ENCODE measurements around the gene BABAM2. TPM values are rescaled to one million over a fixed set of nuclear protein-coding genes. Genes with fewer than 3 reads are reported as not detected.

BABAM2 gene
- total RNA-seq, 1 donor from 2014 or later = 35.3 TPM

GRCh38 chr2:28280619-28281018 lies 390.1 kb downstream of the BABAM2 start:
- no peak for TF ChIP-seq CTCF (IDR thresholded peaks at IDR 0.05; ENCODE audit: insufficient read depth, low read length, poor library complexity, severe bottlenecking)
- Histone ChIP-seq H3K4me3 (ENCODE audit: low read depth, low read length) (no peak overlapping the region), H3K27me3 (ENCODE audit: control insufficient read depth, insufficient read depth, low read length) (no peaks in the 10 kb centered on the region), H3K36me3 (ENCODE audit: control insufficient read depth, insufficient read depth, low read length) (no peaks in the 10 kb centered on the region)
- peak; percentile 75 for DNase-seq (ENCODE audit: low read depth)

GRCh38 chr2:28281739-28282138 lies 391.2 kb downstream of the BABAM2 start:
- DNase-seq (ENCODE audit: low read depth) = no peak
- TF ChIP-seq CTCF (IDR thresholded peaks at IDR 0.05; ENCODE audit: insufficient read depth, low read length, poor library complexity, severe bottlenecking) = no peak
- no peaks in the 10 kb centered on the region for H3K36me3 ChIP-seq (ENCODE audit: control insufficient read depth, insufficient read depth, low read length)
- no peak overlapping the region for H3K4me3 ChIP-seq (ENCODE audit: low read depth, low read length)
- no peaks in the 10 kb centered on the region for H3K27me3 ChIP-seq (ENCODE audit: control insufficient read depth, insufficient read depth, low read length)

GRCh38 chr2:28282248-28282647 lies 391.7 kb downstream of the BABAM2 start:
- Histone ChIP-seq H3K36me3 (ENCODE audit: control insufficient read depth, insufficient read depth, low read length) (no peaks in the 10 kb centered on the region), H3K27me3 (ENCODE audit: control insufficient read depth, insufficient read depth, low read length) (no peaks in the 10 kb centered on the region), H3K4me3 (ENCODE audit: low read depth, low read length) (no peak overlapping the region)
- TF ChIP-seq CTCF (IDR thresholded peaks at IDR 0.05; ENCODE audit: insufficient read depth, low read length, poor library complexity, severe bottlenecking) = no peak
- DNase-seq (ENCODE audit: low read depth) = no peak

DNA sequence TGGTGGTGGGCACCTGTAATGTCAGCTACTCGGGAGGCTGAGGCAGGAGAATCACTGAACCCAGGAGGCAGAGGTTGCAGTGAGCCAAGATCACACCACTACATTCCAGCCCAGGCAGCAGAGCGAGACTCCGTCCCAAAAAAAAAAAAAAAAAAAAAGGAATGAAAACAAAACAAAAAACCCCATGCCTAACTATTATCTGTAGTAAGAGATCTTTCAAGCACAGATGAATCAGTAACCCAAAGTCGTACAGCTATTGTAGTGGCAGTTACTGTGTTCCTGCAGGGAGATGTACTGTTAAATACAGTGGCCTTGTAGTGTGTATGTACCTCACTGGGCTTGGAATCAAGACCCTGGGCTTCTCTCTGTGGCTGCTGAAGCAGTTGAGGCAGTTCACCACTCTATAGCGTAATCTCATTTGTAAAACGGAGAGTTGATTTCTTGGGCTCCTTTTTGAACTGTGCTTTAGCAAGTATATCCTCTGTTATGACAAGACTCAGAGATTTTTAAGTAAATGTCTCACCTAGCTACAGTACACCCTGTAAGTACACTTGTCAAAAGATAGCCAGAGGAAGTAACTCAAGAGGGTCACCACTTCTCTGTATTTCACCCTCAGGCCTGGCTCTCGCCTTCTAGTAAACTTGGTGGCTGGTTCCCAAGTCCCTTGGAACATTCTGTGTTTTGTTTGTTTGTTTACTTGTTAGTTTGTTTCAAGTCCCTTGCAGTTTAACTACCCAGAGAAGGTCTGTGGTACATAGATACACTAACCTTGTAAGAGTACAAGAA lies 392.5 kb downstream of the BABAM2 start:
- H3K4me3 ChIP-seq (ENCODE audit: low read depth, low read length) = no peak overlapping the region
- no peaks in the 10 kb centered on the region for H3K27me3 ChIP-seq (ENCODE audit: control insufficient read depth, insufficient read depth, low read length)
- TF ChIP-seq CTCF (IDR thresholded peaks at IDR 0.05; ENCODE audit: insufficient read depth, low read length, poor library complexity, severe bottlenecking) = no peak
- DNase-seq (ENCODE audit: low read depth) = no peak
- no peaks in the 10 kb centered on the region for H3K36me3 ChIP-seq (ENCODE audit: control insufficient read depth, insufficient read depth, low read length)

DNA sequence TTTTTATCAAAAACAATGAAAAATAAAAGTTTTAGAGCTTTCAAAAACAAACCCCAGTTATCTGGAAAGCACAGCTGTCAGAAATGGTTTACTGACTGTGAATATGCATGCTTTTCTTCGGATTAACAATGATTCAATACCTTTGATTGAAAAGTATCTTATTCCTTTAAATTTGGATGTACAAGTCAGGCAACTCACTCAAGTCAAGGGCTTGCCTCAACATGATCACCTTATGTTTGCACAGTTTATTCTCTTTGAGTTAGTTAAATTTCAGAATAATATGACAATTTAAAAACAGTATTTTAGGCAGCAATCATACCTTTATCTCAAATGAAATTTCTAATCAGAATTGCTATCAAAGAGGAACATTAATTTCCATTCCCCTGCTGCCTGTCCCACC lies 393.3 kb downstream of the BABAM2 start:
- no peak for TF ChIP-seq CTCF (IDR thresholded peaks at IDR 0.05; ENCODE audit: insufficient read depth, low read length, poor library complexity, severe bottlenecking)
- Histone ChIP-seq H3K27me3 (ENCODE audit: control insufficient read depth, insufficient read depth, low read length) (no peaks in the 10 kb centered on the region), H3K4me3 (ENCODE audit: low read depth, low read length) (no peak overlapping the region), H3K36me3 (ENCODE audit: control insufficient read depth, insufficient read depth, low read length) (no peaks in the 10 kb centered on the region)
- DNase-seq (ENCODE audit: low read depth) = no peak

DNA sequence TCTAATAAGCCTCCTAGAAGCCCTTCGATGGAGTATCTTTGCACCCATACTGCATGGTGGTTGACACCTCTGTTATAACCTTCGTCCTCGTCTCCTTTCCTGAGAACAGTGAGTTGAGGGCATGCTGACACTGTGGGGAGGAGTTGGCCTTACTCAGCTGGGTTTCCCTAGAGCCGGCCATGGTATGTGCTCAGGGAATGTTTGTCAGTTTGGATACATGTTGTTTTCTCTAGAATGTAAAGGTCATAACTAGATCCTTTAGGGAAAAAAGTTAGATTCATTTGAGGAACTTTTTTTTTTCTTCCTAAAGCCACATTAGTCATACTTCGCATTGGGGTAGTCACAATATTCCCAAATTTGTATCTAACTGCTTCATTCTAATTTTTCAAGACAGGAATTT lies 396.1 kb downstream of the BABAM2 start:
- Histone ChIP-seq H3K27me3 (ENCODE audit: control insufficient read depth, insufficient read depth, low read length) (no peaks in the 10 kb centered on the region), H3K36me3 (ENCODE audit: control insufficient read depth, insufficient read depth, low read length) (no peaks in the 10 kb centered on the region), H3K4me3 (ENCODE audit: low read depth, low read length) (no peak overlapping the region)
- no peak for DNase-seq (ENCODE audit: low read depth)
- no peak for TF ChIP-seq CTCF (IDR thresholded peaks at IDR 0.05; ENCODE audit: insufficient read depth, low read length, poor library complexity, severe bottlenecking)
